GM03348 (cell line): ENCODE results near the gene NCAM1.
"Not testable (repeated sequence)": the region's sequence is repeated elsewhere in the genome, so short reads cannot be mapped to it uniquely, and the experiment has no call there.

Experiments
- DNase-seq: peaks from one replicate; pipeline ENCODE4 v3.0.0; 2012; ENCODE audit warnings: low spot score

Gene NCAM1

GRCh38 chr11:112961146-112961668 is at the start of gene NCAM1:
Gene NCAM1 (plus strand): TSS chr11:112961420.
- peak; percentile 60 for DNase-seq

GRCh38 chr11:112922606-112923005 is 38.6 kb upstream of the NCAM1 start:
- DNase-seq = no peak

- not testable (repeated sequence) for DNase-seq
Observed at GRCh38 chr11:112924836-112925235, 36.4 kb upstream of the NCAM1 start.

GRCh38 chr11:112925516-112926310 is 35.5 kb upstream of the NCAM1 start:
- no peak for DNase-seq

- DNase-seq = no peak
Observed at GRCh38 chr11:112928136-112928535, 33.1 kb upstream of the NCAM1 start.

GRCh38 chr11:112929432-112929831 is 31.8 kb upstream of the NCAM1 start:
- DNase-seq = no peak

GRCh38 chr11:112931703-112932102 is 29.5 kb upstream of the NCAM1 start:
- DNase-seq = no peak

- DNase-seq = no peak
Observed at GRCh38 chr11:112932593-112932992, 28.6 kb upstream of the NCAM1 start.

GRCh38 chr11:112933970-112934369 is 27.2 kb upstream of the NCAM1 start:
- DNase-seq = no peak

GRCh38 chr11:112941104-112941503 is 20.1 kb upstream of the NCAM1 start:
- DNase-seq = no peak

GRCh38 chr11:112942966-112943643 is 18.1 kb upstream of the NCAM1 start:
- DNase-seq = no peak

GRCh38 chr11:112946866-112947265 is 14.4 kb upstream of the NCAM1 start:
- no peak for DNase-seq

- no peak for DNase-seq
Observed at GRCh38 chr11:112949781-112950575, 11.2 kb upstream of the NCAM1 start.

- peak; percentile 24 for DNase-seq
Observed at GRCh38 chr11:112958670-112959069, 2.5 kb upstream of the NCAM1 start.

GRCh38 chr11:112961751-112962578 is 745 bp downstream of the NCAM1 start:
- peak; percentile 44 for DNase-seq

- DNase-seq = peak; percentile 70
Observed at GRCh38 chr11:112962579-112963367, 1.6 kb downstream of the NCAM1 start.

GRCh38 chr11:112963368-112963955 is 2.2 kb downstream of the NCAM1 start:
- no peak for DNase-seq

GRCh38 chr11:112965656-112966055 is 4.4 kb downstream of the NCAM1 start:
- no peak for DNase-seq

GRCh38 chr11:112966561-112966960 is 5.3 kb downstream of the NCAM1 start:
- DNase-seq = no peak

- DNase-seq = no peak
Observed at GRCh38 chr11:112967082-112967481, 5.9 kb downstream of the NCAM1 start.
